Suppressor macrophage treated with lipopolysaccharide for 1 hour (primary cell): Measurements from ENCODE around the gene SNORC.
"Not testable (repeated sequence)": the region's sequence is repeated elsewhere in the genome, so short reads cannot be mapped to it uniquely, and the experiment has no call there.

Experiments used
- DNase-seq, 3 donors: peaks; one replicate each; pipeline ENCODE4 v3.0.0-alpha.2; 2020 to 2022

Gene SNORC

GRCh38 chr2:232870018-232870765, at the start of gene SNORC:
TSS of gene SNORC (plus strand) at chr2:232870264. CDS start at chr2:232870342, 78 bp downstream.
- DNase-seq, result no peak

- DNase-seq, result no peak
These were observed 40.1 kb upstream of the SNORC start for GRCh38 chr2:232829988-232830387.

GRCh38 chr2:232831496-232831895, 38.6 kb upstream of the SNORC start:
- DNase-seq, result no peak

- DNase-seq, result no peak
These were observed 36.2 kb upstream of the SNORC start for GRCh38 chr2:232833830-232834229.

- no peak for DNase-seq
These were observed 34.3 kb upstream of the SNORC start for GRCh38 chr2:232835687-232836208.

GRCh38 chr2:232836934-232837333, 33.1 kb upstream of the SNORC start:
- DNase-seq, result no peak

GRCh38 chr2:232838406-232838874, 31.6 kb upstream of the SNORC start:
- peak in 1 of 3 donors; percentile 23 for DNase-seq

GRCh38 chr2:232839411-232840079, 30.5 kb upstream of the SNORC start:
- DNase-seq, result peak; percentile 72 to 82 (median 79)

- peak in 2 of 3 donors; percentile 16 to 17 for DNase-seq
These were observed 27.4 kb upstream of the SNORC start for GRCh38 chr2:232842689-232843088.

- DNase-seq, result no peak
These were observed 26.2 kb upstream of the SNORC start for GRCh38 chr2:232843834-232844233.

- DNase-seq, result no peak
These were observed 24.0 kb upstream of the SNORC start for GRCh38 chr2:232846055-232846454.

- DNase-seq, result no peak
These were observed 20.0 kb upstream of the SNORC start for GRCh38 chr2:232850039-232850438.

- not testable (repeated sequence) for DNase-seq
These were observed 18.0 kb upstream of the SNORC start for GRCh38 chr2:232852081-232852480.

- no peak for DNase-seq
These were observed 17.4 kb upstream of the SNORC start for GRCh38 chr2:232852676-232853075.

- peak in 2 of 3 donors; percentile 42 to 45 for DNase-seq
These were observed 16.0 kb upstream of the SNORC start for GRCh38 chr2:232854082-232854481.

GRCh38 chr2:232857158-232857563, 12.9 kb upstream of the SNORC start:
- no peak for DNase-seq

- DNase-seq, result no peak
These were observed 10.6 kb upstream of the SNORC start for GRCh38 chr2:232859385-232859916.

- no peak for DNase-seq
These were observed 9.3 kb upstream of the SNORC start for GRCh38 chr2:232860593-232861241.

- no peak for DNase-seq
These were observed 8.7 kb upstream of the SNORC start for GRCh38 chr2:232861353-232861752.

- DNase-seq, result no peak
These were observed 6.1 kb upstream of the SNORC start for GRCh38 chr2:232863996-232864395.

GRCh38 chr2:232865165-232865564, 4.9 kb upstream of the SNORC start:
- no peak for DNase-seq

- DNase-seq, result no peak
These were observed 4.0 kb upstream of the SNORC start for GRCh38 chr2:232866104-232866503.
